PFSK-1 (cell line): ENCODE results near the gene NADK2.

Experiments used
- FOXP2 ChIP-seq: optimal IDR thresholded peaks from 2 replicates; pipeline ENCODE3; 2011; ENCODE audit warnings: borderline replicate concordance, control low read depth, inconsistent platforms; ENCODE audit not compliant: insufficient read depth; ENCODE audit errors: extremely low read length, extremely low read depth
- POLR2AphosphoS5 ChIP-seq: IDR thresholded peaks from 2 replicates; pipeline ENCODE4 v1.6.1; 2012; ENCODE audit warnings: low read depth, mild to moderate bottlenecking, control low read depth, low read length, moderate library complexity
- SIN3A ChIP-seq: IDR thresholded peaks from 2 replicates; pipeline ENCODE4 v1.6.1; 2012; ENCODE audit warnings: mild to moderate bottlenecking, low read length, moderate library complexity, borderline replicate concordance; ENCODE audit not compliant: insufficient read depth
- TAF1 ChIP-seq: IDR thresholded peaks from 2 replicates; pipeline ENCODE4 v1.6.1; 2012; ENCODE audit warnings: low read length, control low read depth, borderline replicate concordance; ENCODE audit not compliant: insufficient read depth
- TF ChIP-seq, protein P1 (sequence below), 2 experiments: IDR thresholded peaks; 2 replicates each; pipeline versions ENCODE4 v1.6.1 to v1.8.0; 2011 to 2012; ENCODE audit warnings: low read depth in 2 of 2, low read length in 2 of 2, control low read depth in 1 of 2, inconsistent platforms in 1 of 2, mild to moderate bottlenecking in 1 of 2, moderate library complexity in 1 of 2; ENCODE audit not compliant: insufficient read depth in 1 of 2

The NADK2 gene

GRCh38 chr5:36177715-36178523, 63.8 kb downstream of the NADK2 start:
- TF ChIP-seq FOXP2 (no peak), SIN3A (no peak), POLR2AphosphoS5 (no peak), TAF1 (no peak)
- TF ChIP-seq, protein P1, sequence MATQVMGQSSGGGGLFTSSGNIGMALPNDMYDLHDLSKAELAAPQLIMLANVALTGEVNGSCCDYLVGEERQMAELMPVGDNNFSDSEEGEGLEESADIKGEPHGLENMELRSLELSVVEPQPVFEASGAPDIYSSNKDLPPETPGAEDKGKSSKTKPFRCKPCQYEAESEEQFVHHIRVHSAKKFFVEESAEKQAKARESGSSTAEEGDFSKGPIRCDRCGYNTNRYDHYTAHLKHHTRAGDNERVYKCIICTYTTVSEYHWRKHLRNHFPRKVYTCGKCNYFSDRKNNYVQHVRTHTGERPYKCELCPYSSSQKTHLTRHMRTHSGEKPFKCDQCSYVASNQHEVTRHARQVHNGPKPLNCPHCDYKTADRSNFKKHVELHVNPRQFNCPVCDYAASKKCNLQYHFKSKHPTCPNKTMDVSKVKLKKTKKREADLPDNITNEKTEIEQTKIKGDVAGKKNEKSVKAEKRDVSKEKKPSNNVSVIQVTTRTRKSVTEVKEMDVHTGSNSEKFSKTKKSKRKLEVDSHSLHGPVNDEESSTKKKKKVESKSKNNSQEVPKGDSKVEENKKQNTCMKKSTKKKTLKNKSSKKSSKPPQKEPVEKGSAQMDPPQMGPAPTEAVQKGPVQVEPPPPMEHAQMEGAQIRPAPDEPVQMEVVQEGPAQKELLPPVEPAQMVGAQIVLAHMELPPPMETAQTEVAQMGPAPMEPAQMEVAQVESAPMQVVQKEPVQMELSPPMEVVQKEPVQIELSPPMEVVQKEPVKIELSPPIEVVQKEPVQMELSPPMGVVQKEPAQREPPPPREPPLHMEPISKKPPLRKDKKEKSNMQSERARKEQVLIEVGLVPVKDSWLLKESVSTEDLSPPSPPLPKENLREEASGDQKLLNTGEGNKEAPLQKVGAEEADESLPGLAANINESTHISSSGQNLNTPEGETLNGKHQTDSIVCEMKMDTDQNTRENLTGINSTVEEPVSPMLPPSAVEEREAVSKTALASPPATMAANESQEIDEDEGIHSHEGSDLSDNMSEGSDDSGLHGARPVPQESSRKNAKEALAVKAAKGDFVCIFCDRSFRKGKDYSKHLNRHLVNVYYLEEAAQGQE (IDR thresholded peaks at IDR 0.05; ENCODE audit: insufficient read depth in 1 of 2, low read depth in 2 of 2, low read length in 2 of 2): no peak

DNA sequence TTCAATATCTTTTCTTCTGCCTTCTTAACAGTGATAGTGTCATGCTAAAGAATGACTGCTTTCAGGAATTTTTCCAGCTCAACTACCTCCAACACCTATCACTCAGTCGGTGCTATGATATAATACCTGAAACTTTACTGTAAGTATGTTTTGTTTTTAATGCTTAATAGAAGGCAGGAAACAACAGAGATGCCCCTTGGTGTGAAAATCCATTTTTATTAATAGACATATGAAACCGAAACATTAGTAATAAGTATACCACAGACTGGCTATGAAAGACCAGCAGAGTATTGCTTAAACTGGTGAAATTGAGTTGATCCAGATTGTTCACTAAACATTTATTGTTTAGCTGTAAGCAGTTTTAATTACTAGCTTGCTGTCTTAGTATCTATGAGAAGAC, 64.6 kb downstream of the NADK2 start:
- TF ChIP-seq TAF1 (no peak), SIN3A (no peak), POLR2AphosphoS5 (no peak)
- TF ChIP-seq, protein P1 (IDR thresholded peaks at IDR 0.05; ENCODE audit: insufficient read depth in 1 of 2, low read depth in 2 of 2, low read length in 2 of 2): no peak

DNA sequence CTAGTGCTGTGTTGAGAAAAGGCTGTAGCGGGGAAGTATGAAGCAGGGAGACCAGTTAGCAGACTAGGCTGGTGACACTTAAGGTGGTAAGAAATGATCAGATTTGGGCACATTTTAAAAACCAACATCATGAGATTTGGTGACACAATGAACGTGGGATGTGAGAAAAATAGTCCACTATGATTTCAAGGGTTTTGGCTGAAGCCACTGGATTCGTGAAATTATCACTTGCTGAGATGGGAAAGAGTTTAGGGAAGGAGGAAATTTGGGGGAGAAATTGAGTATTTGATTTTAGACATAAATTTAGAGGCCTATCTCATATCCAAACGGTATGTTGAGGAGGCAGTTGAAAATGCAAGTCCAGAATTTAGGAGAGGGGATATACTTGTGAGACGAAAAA, 66.7 kb downstream of the NADK2 start:
- TF ChIP-seq TAF1: no peak
- TF ChIP-seq FOXP2: no peak
- TF ChIP-seq, protein P1 (IDR thresholded peaks at IDR 0.05; ENCODE audit: insufficient read depth in 1 of 2, low read depth in 2 of 2, low read length in 2 of 2): no peak
- TF ChIP-seq POLR2AphosphoS5: no peak
- TF ChIP-seq SIN3A: no peak

- TF ChIP-seq TAF1: no peak
These were observed 67.6 kb downstream of the NADK2 start for GRCh38 chr5:36174119-36174518.

DNA sequence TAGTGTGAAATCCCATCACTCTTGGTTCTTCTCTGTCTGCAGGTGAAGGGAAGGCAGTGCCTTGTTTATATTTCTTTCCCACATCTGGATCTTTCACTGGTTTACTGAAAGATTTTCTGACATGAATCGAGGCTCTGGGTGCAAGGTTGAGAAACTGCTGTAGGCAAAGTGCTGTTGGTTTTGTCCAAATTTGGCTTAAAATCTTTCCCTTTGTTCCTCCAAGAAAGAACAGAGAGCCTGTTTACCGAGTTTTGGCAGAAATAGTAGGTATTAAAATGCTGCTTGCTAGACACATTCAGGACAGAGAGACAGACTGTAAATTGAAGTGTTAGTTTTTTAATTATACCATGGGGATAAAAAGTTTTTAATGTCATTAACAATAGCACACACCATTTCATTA, 68.3 kb downstream of the NADK2 start:
- TF ChIP-seq, protein P1 (IDR thresholded peaks at IDR 0.05; ENCODE audit: insufficient read depth in 1 of 2, low read depth in 2 of 2, low read length in 2 of 2): no peak
- no peak for TF ChIP-seq TAF1
- no peak for TF ChIP-seq SIN3A
- no peak for TF ChIP-seq POLR2AphosphoS5
- TF ChIP-seq FOXP2: no peak
